ENCODE data around the gene CERS6. TPM values are rescaled to one million over a fixed set of nuclear protein-coding genes. Genes with fewer than 3 reads are reported as not detected.

Gene CERS6
- total and polyA plus RNA-seq, 4 donors, result 4.3 to 10.6 (median 6.4) TPM

- peaks cover 1% of the 10 kb centered on the region for H3K9me3 ChIP-seq (ENCODE audit: control insufficient read depth, low read length)
- intact Hi-C loops (cut with DNase I), result no loop called here
- WGBS, 2 donors, result 61 to 64% methylated on average over 9 of the region's 9 CpGs
- H3K4me1 ChIP-seq (ENCODE audit: control insufficient read depth in 1 of 2, insufficient read depth in 2 of 2, low read length in 2 of 2), result no peaks in the 10 kb centered on the region
- H3K36me3 ChIP-seq (ENCODE audit: control insufficient read depth in 1 of 2, insufficient read depth in 2 of 2, low read length in 1 of 2), result no peaks in the 10 kb centered on the region
- DNase-seq (no peak), ATAC-seq (ENCODE audit: low FRiP score) (peak; percentile 75)
- H3K27ac ChIP-seq (ENCODE audit: low read depth in 1 of 2, low read length in 2 of 2), result no peak overlapping the region
- no peaks in the 10 kb centered on the region for H3K27me3 ChIP-seq (ENCODE audit: control insufficient read depth in 1 of 2, insufficient read depth in 2 of 2, low read length in 1 of 2)
- H3K4me3 ChIP-seq (ENCODE audit: low read length in 2 of 2), result no peak overlapping the region
Measured at GRCh38 chr2:168773719-168774521, 317.8 kb downstream of the CERS6 start.

GRCh38 chr2:168775837-168776236 lies 319.8 kb downstream of the CERS6 start:
- ATAC-seq (ENCODE audit: low FRiP score), result no peak
- peaks cover 1% of the 10 kb centered on the region for H3K9me3 ChIP-seq (ENCODE audit: control insufficient read depth, low read length)
- no peaks in the 10 kb centered on the region for H3K4me1 ChIP-seq (ENCODE audit: control insufficient read depth in 1 of 2, insufficient read depth in 2 of 2, low read length in 2 of 2)
- intact Hi-C loops (cut with DNase I), result no loop called here
- DNase-seq, result no peak
- H3K36me3 ChIP-seq (ENCODE audit: control insufficient read depth in 1 of 2, insufficient read depth in 2 of 2, low read length in 1 of 2), result no peaks in the 10 kb centered on the region
- H3K4me3 ChIP-seq (ENCODE audit: low read length in 2 of 2), result no peak overlapping the region
- H3K27ac ChIP-seq (ENCODE audit: low read depth in 1 of 2, low read length in 2 of 2), result no peak overlapping the region
- no peaks in the 10 kb centered on the region for H3K27me3 ChIP-seq (ENCODE audit: control insufficient read depth in 1 of 2, insufficient read depth in 2 of 2, low read length in 1 of 2)
- WGBS, 2 donors, result 0% methylated on average over 1 of the region's 1 CpG

- 14 to 24% methylated on average over 1 of the region's 1 CpG for WGBS, 2 donors
- Histone ChIP-seq H3K36me3 (ENCODE audit: control insufficient read depth in 1 of 2, insufficient read depth in 2 of 2, low read length in 1 of 2) (no peaks in the 10 kb centered on the region), H3K9me3 (ENCODE audit: control insufficient read depth, low read length) (peaks cover 1% of the 10 kb centered on the region), H3K4me3 (ENCODE audit: low read length in 2 of 2) (no peak overlapping the region), H3K27ac (ENCODE audit: low read depth in 1 of 2, low read length in 2 of 2) (no peak overlapping the region), H3K4me1 (ENCODE audit: control insufficient read depth in 1 of 2, insufficient read depth in 2 of 2, low read length in 2 of 2) (no peaks in the 10 kb centered on the region), H3K27me3 (ENCODE audit: control insufficient read depth in 1 of 2, insufficient read depth in 2 of 2, low read length in 1 of 2) (no peaks in the 10 kb centered on the region)
- DNase-seq (no peak), ATAC-seq (ENCODE audit: low FRiP score) (no peak)
- intact Hi-C loops (cut with DNase I), result no loop called here
Measured at GRCh38 chr2:168780669-168781071, 324.6 kb downstream of the CERS6 start.

GRCh38 chr2:168781191-168781817 lies 325.2 kb downstream of the CERS6 start:
- Histone ChIP-seq H3K27ac (ENCODE audit: low read depth in 1 of 2, low read length in 2 of 2) (no peak overlapping the region), H3K9me3 (ENCODE audit: control insufficient read depth, low read length) (peaks cover 1% of the 10 kb centered on the region), H3K4me1 (ENCODE audit: control insufficient read depth in 1 of 2, insufficient read depth in 2 of 2, low read length in 2 of 2) (no peaks in the 10 kb centered on the region), H3K4me3 (ENCODE audit: low read length in 2 of 2) (no peak overlapping the region), H3K36me3 (ENCODE audit: control insufficient read depth in 1 of 2, insufficient read depth in 2 of 2, low read length in 1 of 2) (no peaks in the 10 kb centered on the region), H3K27me3 (ENCODE audit: control insufficient read depth in 1 of 2, insufficient read depth in 2 of 2, low read length in 1 of 2) (no peaks in the 10 kb centered on the region)
- intact Hi-C loops (cut with DNase I), result no loop called here
- DNase-seq (no peak), ATAC-seq (ENCODE audit: low FRiP score) (no peak)
- 9 to 28% methylated on average over 2 of the region's 2 CpGs for WGBS, 2 donors

- no peak for ATAC-seq (ENCODE audit: low FRiP score)
- no peaks in the 10 kb centered on the region for H3K27me3 ChIP-seq (ENCODE audit: control insufficient read depth in 1 of 2, insufficient read depth in 2 of 2, low read length in 1 of 2)
- intact Hi-C loops (cut with DNase I), result no loop called here
- H3K36me3 ChIP-seq (ENCODE audit: control insufficient read depth in 1 of 2, insufficient read depth in 2 of 2, low read length in 1 of 2), result no peaks in the 10 kb centered on the region
- no peak for DNase-seq
- peaks cover 1% of the 10 kb centered on the region for H3K9me3 ChIP-seq (ENCODE audit: control insufficient read depth, low read length)
- H3K4me3 ChIP-seq (ENCODE audit: low read length in 2 of 2), result no peak overlapping the region
- no peak overlapping the region for H3K27ac ChIP-seq (ENCODE audit: low read depth in 1 of 2, low read length in 2 of 2)
- 97 to 98% methylated on average over 4 of the region's 4 CpGs for WGBS, 2 donors
- H3K4me1 ChIP-seq (ENCODE audit: control insufficient read depth in 1 of 2, insufficient read depth in 2 of 2, low read length in 2 of 2), result no peaks in the 10 kb centered on the region
Measured at GRCh38 chr2:168782271-168782670, 326.2 kb downstream of the CERS6 start.

GRCh38 chr2:168784993-168785392 lies 328.9 kb downstream of the CERS6 start:
- H3K9me3 ChIP-seq (ENCODE audit: control insufficient read depth, low read length), result no peaks in the 10 kb centered on the region
- intact Hi-C loops (cut with DNase I), result no loop called here
- H3K36me3 ChIP-seq (ENCODE audit: control insufficient read depth in 1 of 2, insufficient read depth in 2 of 2, low read length in 1 of 2), result no peaks in the 10 kb centered on the region
- no peak overlapping the region for H3K4me3 ChIP-seq (ENCODE audit: low read length in 2 of 2)
- no peak for DNase-seq
- no peaks in the 10 kb centered on the region for H3K27me3 ChIP-seq (ENCODE audit: control insufficient read depth in 1 of 2, insufficient read depth in 2 of 2, low read length in 1 of 2)
- ATAC-seq (ENCODE audit: low FRiP score), result no peak
- no peak overlapping the region for H3K27ac ChIP-seq (ENCODE audit: low read depth in 1 of 2, low read length in 2 of 2)
- no peaks in the 10 kb centered on the region for H3K4me1 ChIP-seq (ENCODE audit: control insufficient read depth in 1 of 2, insufficient read depth in 2 of 2, low read length in 2 of 2)
- WGBS, 2 donors, result 77 to 93% methylated on average over 3 of the region's 3 CpGs

GRCh38 chr2:168787098-168787781 lies 331.2 kb downstream of the CERS6 start:
- 95 to 99% methylated on average over 3 of the region's 3 CpGs for WGBS, 2 donors
- H3K4me3 ChIP-seq (ENCODE audit: low read length in 2 of 2), result no peak overlapping the region
- ATAC-seq (ENCODE audit: low FRiP score) (peak; percentile 48), DNase-seq (no peak)
- H3K4me1 ChIP-seq (ENCODE audit: control insufficient read depth in 1 of 2, insufficient read depth in 2 of 2, low read length in 2 of 2), result no peaks in the 10 kb centered on the region
- H3K9me3 ChIP-seq (ENCODE audit: control insufficient read depth, low read length), result no peaks in the 10 kb centered on the region
- intact Hi-C loops (cut with DNase I), result no loop called here
- H3K36me3 ChIP-seq (ENCODE audit: control insufficient read depth in 1 of 2, insufficient read depth in 2 of 2, low read length in 1 of 2), result no peaks in the 10 kb centered on the region
- no peak overlapping the region for H3K27ac ChIP-seq (ENCODE audit: low read depth in 1 of 2, low read length in 2 of 2)
- H3K27me3 ChIP-seq (ENCODE audit: control insufficient read depth in 1 of 2, insufficient read depth in 2 of 2, low read length in 1 of 2), result no peaks in the 10 kb centered on the region

GRCh38 chr2:168787782-168788376 lies 331.8 kb downstream of the CERS6 start:
- H3K9me3 ChIP-seq (ENCODE audit: control insufficient read depth, low read length), result no peaks in the 10 kb centered on the region
- H3K36me3 ChIP-seq (ENCODE audit: control insufficient read depth in 1 of 2, insufficient read depth in 2 of 2, low read length in 1 of 2), result no peaks in the 10 kb centered on the region
- no peak overlapping the region for H3K4me3 ChIP-seq (ENCODE audit: low read length in 2 of 2)
- no peak overlapping the region for H3K27ac ChIP-seq (ENCODE audit: low read depth in 1 of 2, low read length in 2 of 2)
- no peaks in the 10 kb centered on the region for H3K27me3 ChIP-seq (ENCODE audit: control insufficient read depth in 1 of 2, insufficient read depth in 2 of 2, low read length in 1 of 2)
- no peak for DNase-seq
- 96% methylated on average over 1 of the region's 1 CpG for WGBS, 2 donors
- intact Hi-C loops (cut with DNase I), result no loop called here
- ATAC-seq (ENCODE audit: low FRiP score), result no peak
- H3K4me1 ChIP-seq (ENCODE audit: control insufficient read depth in 1 of 2, insufficient read depth in 2 of 2, low read length in 2 of 2), result no peaks in the 10 kb centered on the region
